Endothelial cell of umbilical vein (primary cell): ENCODE data around the gene ETFBKMT. TPM values are rescaled to one million over a fixed set of nuclear protein-coding genes. Genes with fewer than 3 reads are reported as not detected.
A peak's percentile ranks its signal among the peaks of the same experiment; 100 is the strongest.

Experiments
- BruUV-seq: library from RNA; stranded (reverse); fragments of 400-500 nt; replicated peaks from 2 replicates; lab custom pipeline; 2021; lab: Mats Ljungman, UMichigan
- CTCF ChIA-PET: fragments of 300-600, 350-600 bp; sonication (Branson Sonifier 250); formaldehyde crosslinking; loops from one replicate; lab custom pipeline; 2021; ENCODE audit warnings: antibody characterized with exemption, inconsistent platforms; lab: Charles Lee
- POLR2A ChIA-PET: fragments of 300-600, 350-600 bp; sonication (Branson Sonifier 250); formaldehyde crosslinking; loops from one replicate; lab custom pipeline; 2021; ENCODE audit warnings: antibody characterized with exemption, inconsistent platforms; lab: Charles Lee
- DNase-seq: peaks from one replicate; pipeline ENCODE4 v3.0.0-alpha.2; 2011; ENCODE audit warnings: low read depth, low spot score
- FAIRE-seq: peaks from 2 replicates; lab custom pipeline; 2011; peaks lifted over from hg19 to GRCh38; lab: Jason Lieb, UNC
- H2AFZ ChIP-seq: 2 replicates; pipeline ENCODE4 v1.6.0; 2012; ENCODE audit warnings: low read depth, low read length, control low read depth, inconsistent platforms
- H3K27ac ChIP-seq: 2 replicates; pipeline ENCODE4 v1.5.1; 2011; ENCODE audit warnings: low read depth, mild to moderate bottlenecking, control low read depth, low read length, moderate library complexity; ENCODE audit not compliant: insufficient read depth
- H3K27me3 ChIP-seq, 2 experiments: 2 replicates each; pipeline versions ENCODE4 v1.6.0 to v1.6.1; 2011; ENCODE audit warnings: low read length in 2 of 2, mixed read lengths in 1 of 2; ENCODE audit not compliant: control insufficient read depth in 2 of 2, insufficient read depth in 2 of 2
- H3K36me3 ChIP-seq, 2 experiments: 2 replicates in 1 of 2; 3 replicates in 1 of 2; pipeline ENCODE4 v1.5.1; 2011; ENCODE audit warnings: low read length in 2 of 2, mild to moderate bottlenecking in 1 of 2, moderate library complexity in 1 of 2; ENCODE audit not compliant: control insufficient read depth in 2 of 2, insufficient read depth in 2 of 2; ENCODE audit errors: extremely low read depth in 1 of 2
- H3K4me1 ChIP-seq: 3 replicates; pipeline ENCODE4 v1.5.1; 2011; ENCODE audit warnings: mild to moderate bottlenecking, low read length; ENCODE audit not compliant: control insufficient read depth, insufficient read depth; ENCODE audit errors: extremely low read depth
- H3K4me2 ChIP-seq: 2 replicates; pipeline ENCODE4 v1.6.1; 2011; ENCODE audit warnings: low read length, control low read depth, mixed read lengths; ENCODE audit not compliant: insufficient read depth
- H3K4me3 ChIP-seq, 3 experiments: fragments of 200-600 bp in 1 of 3; sonication (generic), shearing (Covaris generic) in 1 of 3; replicated peaks in 1 of 3; 2 replicates each; pipeline ENCODE4 v1.5.1; 2011 to 2016; ENCODE audit warnings: control low read depth in 3 of 3, low read length in 3 of 3, mild to moderate bottlenecking in 2 of 3, inconsistent platforms in 1 of 3, low read depth in 1 of 3, moderate library complexity in 1 of 3; ENCODE audit not compliant: insufficient read depth in 1 of 3
- H3K79me2 ChIP-seq: 2 replicates; pipeline ENCODE4 v1.6.0; 2012; ENCODE audit warnings: low read length, inconsistent platforms; ENCODE audit not compliant: control insufficient read depth, insufficient read depth
- H3K9ac ChIP-seq: replicated peaks from 2 replicates; pipeline ENCODE3; 2011; ENCODE audit warnings: low read length, control low read depth; ENCODE audit not compliant: insufficient read depth; ENCODE audit errors: extremely low read depth
- H3K9me1 ChIP-seq: replicated peaks from 3 replicates; pipeline ENCODE4 v1.6.0; 2011; ENCODE audit warnings: mild to moderate bottlenecking, low read length; ENCODE audit not compliant: control insufficient read depth, insufficient read depth; ENCODE audit errors: extremely low read depth
- H3K9me3 ChIP-seq: replicated peaks from 2 replicates; pipeline ENCODE4 v1.5.1; 2012; ENCODE audit warnings: low read length, inconsistent platforms; ENCODE audit not compliant: control insufficient read depth, insufficient read depth
- H4K20me1 ChIP-seq: replicated peaks from 2 replicates; pipeline ENCODE3; 2011; ENCODE audit warnings: mild to moderate bottlenecking, low read length; ENCODE audit not compliant: control insufficient read depth, insufficient read depth; ENCODE audit errors: extremely low read depth
- EZH2 ChIP-seq: IDR thresholded peaks from 2 replicates; pipeline ENCODE4 v1.6.1; 2012; ENCODE audit warnings: borderline replicate concordance, low read depth, mild to moderate bottlenecking, moderate library complexity, low read length, inconsistent platforms; ENCODE audit not compliant: severe bottlenecking
- FOS ChIP-seq: IDR thresholded peaks from 2 replicates; pipeline ENCODE4 v1.6.1; 2011; ENCODE audit warnings: mild to moderate bottlenecking, low read length, moderate library complexity, borderline replicate concordance; ENCODE audit not compliant: insufficient read depth
- GATA2 ChIP-seq: IDR thresholded peaks from 2 replicates; pipeline ENCODE4 v1.7.0; 2011; ENCODE audit warnings: low read depth, mild to moderate bottlenecking, moderate library complexity, mixed read lengths, low read length; ENCODE audit not compliant: insufficient read length, insufficient read depth
- JUN ChIP-seq: IDR thresholded peaks from 2 replicates; pipeline ENCODE4 v1.6.1; 2011; ENCODE audit warnings: borderline replicate concordance, low read depth; ENCODE audit not compliant: insufficient read length, insufficient read depth
- MYC ChIP-seq: IDR thresholded peaks from one replicate; pipeline ENCODE4 v1.6.1; 2011; ENCODE audit warnings: mild to moderate bottlenecking, low read depth, low read length
- POLR2A ChIP-seq: IDR thresholded peaks from 2 replicates; pipeline ENCODE4 v1.6.1; 2012; ENCODE audit warnings: low read depth, mild to moderate bottlenecking, control low read depth, low read length
- POLR2AphosphoS5 ChIP-seq: IDR thresholded peaks from 2 replicates; pipeline ENCODE4 v1.6.1; 2012; ENCODE audit warnings: low read depth, mild to moderate bottlenecking, control low read depth, low read length, moderate library complexity; ENCODE audit not compliant: insufficient read depth
- dilution Hi-C: fragments of 300-500 bp; cut with MboI; formaldehyde crosslinking; loops from one replicate; pipeline ENCODE4 v1.15.0; 2019; ENCODE audit warnings: low sequenced_read_pairs; ENCODE audit not compliant: extremely low pct_ligation_motif_present
- intact Hi-C: fragments of 100-400 bp; cut with micrococcal nuclease; formaldehyde crosslinking; loops from one replicate; pipeline ENCODE4 v1.10.0; 2022
- polyA plus RNA-seq, 4 experiments: library from polyadenylated mRNA; depleted of rRNA in 3 of 4; stranded (reverse) in 3 of 4; unstranded in 1 of 4; fragments of >200 nt; gene quantifications; 2 replicates each; pipeline versions ENCODE4 v1.2.1 to v1.2.3, GENCODE V29; 2011 to 2012; ENCODE audit warnings: missing spikeins in 1 of 4
- total RNA-seq: library from RNA; stranded (reverse); gene quantifications from 2 replicates; pipeline ENCODE4 v1.2.3, GENCODE V29; 2021
- TF ChIP-seq, protein P1 (sequence below), 2 donors: IDR thresholded peaks; 1 replicate in 1 of 2; 2 replicates in 1 of 2; pipeline ENCODE4 v1.5.1; 2011; ENCODE audit warnings: low read length in 2 of 2, mild to moderate bottlenecking in 2 of 2, moderate library complexity in 2 of 2, control low read depth in 1 of 2, inconsistent platforms in 1 of 2, low read depth in 1 of 2; ENCODE audit not compliant: insufficient read depth in 1 of 2; ENCODE audit errors: extremely low read depth in 1 of 2
- TF ChIP-seq, protein P2 (sequence below): IDR thresholded peaks from 2 replicates; pipeline ENCODE4 v1.6.1; 2011; ENCODE audit not compliant: insufficient read depth, insufficient read length

The ETFBKMT gene
- total and polyA plus RNA-seq, 2 donors (not counting 3 experiments of a cell fraction or from before 2014, with no cell fraction given), result 1.4 to 3.1 TPM

GRCh38 chr12:31702047-31702446 lies 42.6 kb downstream of the ETFBKMT start:
- Histone ChIP-seq H3K4me1 (no peaks in the 10 kb centered on the region), H3K27me3 (no peaks in the 10 kb centered on the region), H4K20me1 (no peaks in the 10 kb centered on the region), H3K9me3 (no peaks in the 10 kb centered on the region), H3K36me3 (no peaks in the 10 kb centered on the region), H3K79me2 (no peaks in the 10 kb centered on the region), H3K4me3 (no peak overlapping the region), H2AFZ (no peak overlapping the region), H3K9ac (no peak overlapping the region), H3K9me1 (no peaks in the 10 kb centered on the region), H3K4me2 (no peak overlapping the region), H3K27ac (no peak overlapping the region)
- POLR2A ChIA-PET, result interaction anchor here (0.5 kb wide), 1 partner anchor 177 kb away, joined by 3 read pairs; no protein-coding TSS in a partner anchor
- dilution Hi-C loops (no loop called here), intact Hi-C loops (no loop called here)
- TF ChIP-seq, protein P1, sequence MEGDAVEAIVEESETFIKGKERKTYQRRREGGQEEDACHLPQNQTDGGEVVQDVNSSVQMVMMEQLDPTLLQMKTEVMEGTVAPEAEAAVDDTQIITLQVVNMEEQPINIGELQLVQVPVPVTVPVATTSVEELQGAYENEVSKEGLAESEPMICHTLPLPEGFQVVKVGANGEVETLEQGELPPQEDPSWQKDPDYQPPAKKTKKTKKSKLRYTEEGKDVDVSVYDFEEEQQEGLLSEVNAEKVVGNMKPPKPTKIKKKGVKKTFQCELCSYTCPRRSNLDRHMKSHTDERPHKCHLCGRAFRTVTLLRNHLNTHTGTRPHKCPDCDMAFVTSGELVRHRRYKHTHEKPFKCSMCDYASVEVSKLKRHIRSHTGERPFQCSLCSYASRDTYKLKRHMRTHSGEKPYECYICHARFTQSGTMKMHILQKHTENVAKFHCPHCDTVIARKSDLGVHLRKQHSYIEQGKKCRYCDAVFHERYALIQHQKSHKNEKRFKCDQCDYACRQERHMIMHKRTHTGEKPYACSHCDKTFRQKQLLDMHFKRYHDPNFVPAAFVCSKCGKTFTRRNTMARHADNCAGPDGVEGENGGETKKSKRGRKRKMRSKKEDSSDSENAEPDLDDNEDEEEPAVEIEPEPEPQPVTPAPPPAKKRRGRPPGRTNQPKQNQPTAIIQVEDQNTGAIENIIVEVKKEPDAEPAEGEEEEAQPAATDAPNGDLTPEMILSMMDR (IDR thresholded peaks at IDR 0.05; ENCODE audit: extremely low read depth in 1 of 2, insufficient read depth in 1 of 2, low read depth in 1 of 2, low read length in 2 of 2), result peak in 1 of 2 donors; percentile 19
- no peak for TF ChIP-seq POLR2A
- BruUV-seq, result no TSS peak
- DNase-seq (peak; percentile 49), FAIRE-seq (no peak)
- CTCF ChIA-PET, result interaction anchor here (0.9 to 2.0 kb wide), 9 partner anchors 13 to 258 kb away, joined by 3 to 12 read pairs (median 4); partner anchors contain the start of genes AMN1 and RESF1

- Histone ChIP-seq H4K20me1 (no peaks in the 10 kb centered on the region), H3K79me2 (no peaks in the 10 kb centered on the region), H3K4me1 (no peaks in the 10 kb centered on the region), H3K9me3 (no peaks in the 10 kb centered on the region), H2AFZ (no peak overlapping the region), H3K27ac (no peak overlapping the region), H3K27me3 (no peaks in the 10 kb centered on the region), H3K4me2 (no peak overlapping the region), H3K9me1 (no peaks in the 10 kb centered on the region), H3K9ac (no peak overlapping the region), H3K4me3 (no peak overlapping the region), H3K36me3 (no peaks in the 10 kb centered on the region)
- CTCF ChIA-PET, result no interaction called here
- dilution Hi-C loops (no loop called here), intact Hi-C loops (no loop called here)
- DNase-seq (no peak), FAIRE-seq (no peak)
- POLR2A ChIA-PET, result no interaction called here
- no TSS peak for BruUV-seq
- TF ChIP-seq JUN (no peak), POLR2AphosphoS5 (no peak), GATA2 (no peak), EZH2 (no peak), FOS (no peak), MYC (no peak), POLR2A (no peak)
- TF ChIP-seq, protein P2, sequence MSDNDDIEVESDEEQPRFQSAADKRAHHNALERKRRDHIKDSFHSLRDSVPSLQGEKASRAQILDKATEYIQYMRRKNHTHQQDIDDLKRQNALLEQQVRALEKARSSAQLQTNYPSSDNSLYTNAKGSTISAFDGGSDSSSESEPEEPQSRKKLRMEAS, result no peak
- TF ChIP-seq, protein P1 (IDR thresholded peaks at IDR 0.05; ENCODE audit: extremely low read depth in 1 of 2, insufficient read depth in 1 of 2, low read depth in 1 of 2, low read length in 2 of 2), result no peak
These were observed 46.1 kb downstream of the ETFBKMT start for GRCh38 chr12:31705621-31706020.
